22Rv1 (cell line): ENCODE measurements around the gene KIF27.
"Not testable (repeated sequence)": the region's sequence is repeated elsewhere in the genome, so short reads cannot be mapped to it uniquely, and the experiment has no call there.

Experiments used
- H3K27ac ChIP-seq: fragments of 450-650 bp; 2 replicates; pipeline ENCODE4 v1.5.1; 2017
- CTCF ChIP-seq: fragments of 450-650 bp; IDR thresholded peaks from 2 replicates; pipeline ENCODE4 v1.5.1; 2017; ENCODE audit warnings: mild to moderate bottlenecking
- ZFX ChIP-seq: fragments of 450-650 bp; IDR thresholded peaks from 2 replicates; pipeline ENCODE4 v1.6.1; 2017; ENCODE audit warnings: antibody characterized with exemption, borderline replicate concordance

Gene KIF27

GRCh38 chr9:83837070-83837643, 84.1 kb downstream of the KIF27 start:
- H3K27ac ChIP-seq = not testable (repeated sequence)
- TF ChIP-seq CTCF = peak; percentile 30; the same call in 1 of the 2 replicates

- H3K27ac ChIP-seq = not testable (repeated sequence)
These were observed 90.7 kb downstream of the KIF27 start for GRCh38 chr9:83830426-83831071.

GRCh38 chr9:83824986-83825623, 96.1 kb downstream of the KIF27 start:
- not testable (repeated sequence) for H3K27ac ChIP-seq

GRCh38 chr9:83817356-83818278, 103.6 kb downstream of the KIF27 start, which contains the start of gene GKAP1:
TSS of gene GKAP1 (minus strand) at chr9:83817769. CDS start at chr9:83806517, 11,252 bp downstream.
- not testable (repeated sequence) for H3K27ac ChIP-seq

- H3K27ac ChIP-seq = not testable (repeated sequence)
These were observed 104.2 kb downstream of the KIF27 start for GRCh38 chr9:83817011-83817355.

GRCh38 chr9:83815120-83815519, 106.1 kb downstream of the KIF27 start:
- not testable (repeated sequence) for H3K27ac ChIP-seq

GRCh38 chr9:83809213-83809612, 112.0 kb downstream of the KIF27 start:
- not testable (repeated sequence) for H3K27ac ChIP-seq

GRCh38 chr9:83804454-83804853, 116.8 kb downstream of the KIF27 start:
- H3K27ac ChIP-seq = not testable (repeated sequence)

- not testable (repeated sequence) for H3K27ac ChIP-seq
These were observed 117.3 kb downstream of the KIF27 start for GRCh38 chr9:83803941-83804340.

- no peak overlapping the region for H3K27ac ChIP-seq
- no peak for TF ChIP-seq CTCF
- TF ChIP-seq ZFX = no peak
These were observed 120.8 kb downstream of the KIF27 start for GRCh38 chr9:83800236-83801033.

GRCh38 chr9:83794051-83794450, 127.2 kb downstream of the KIF27 start:
- no peak overlapping the region for H3K27ac ChIP-seq
- TF ChIP-seq CTCF = no peak
